ENCODE data around the gene EGFR. TPM values are rescaled to one million over a fixed set of nuclear protein-coding genes. Genes with fewer than 3 reads are reported as not detected.

Gene EGFR
- total RNA-seq, 1 donor from 2014 or later = 19.4 TPM

- H3K27me3 Mint-ChIP-seq (ENCODE audit: low read depth) = no peaks in the 10 kb centered on the region
- H3K27ac Mint-ChIP-seq = peak overlapping the region; percentile 48
- H3K9me3 Mint-ChIP-seq = peaks cover 6% of the 10 kb centered on the region
- no peak for DNase-seq (ENCODE audit: low spot score in 2 of 2, unreplicated experiment in 2 of 2)
- peaks cover 34% of the 10 kb centered on the region for H3K4me1 Mint-ChIP-seq
- no peaks in the 10 kb centered on the region for H3K36me3 Mint-ChIP-seq
- TF ChIP-seq CTCF (IDR thresholded peaks at IDR 0.05; ENCODE audit: unreplicated experiment) = no peak
- no peak overlapping the region for H3K4me3 Mint-ChIP-seq
These were observed 61.3 kb downstream of the EGFR start for GRCh38 chr7:55080000-55080623.

- DNase-seq (ENCODE audit: low spot score in 2 of 2, unreplicated experiment in 2 of 2) = no peak
- Mint-ChIP-seq H3K4me3 (no peak overlapping the region), H3K27me3 (ENCODE audit: low read depth) (no peaks in the 10 kb centered on the region), H3K9me3 (peaks cover 6% of the 10 kb centered on the region), H3K36me3 (no peaks in the 10 kb centered on the region), H3K27ac (no peak overlapping the region), H3K4me1 (peaks cover 44% of the 10 kb centered on the region)
- TF ChIP-seq CTCF (IDR thresholded peaks at IDR 0.05; ENCODE audit: unreplicated experiment) = no peak
These were observed 62.3 kb downstream of the EGFR start for GRCh38 chr7:55081068-55081467.

- no peak for TF ChIP-seq CTCF (IDR thresholded peaks at IDR 0.05; ENCODE audit: unreplicated experiment)
- no peaks in the 10 kb centered on the region for H3K27me3 Mint-ChIP-seq (ENCODE audit: low read depth)
- H3K4me3 Mint-ChIP-seq = no peak overlapping the region
- H3K27ac Mint-ChIP-seq = no peak overlapping the region
- DNase-seq (ENCODE audit: low spot score in 2 of 2, unreplicated experiment in 2 of 2) = no peak
- H3K4me1 Mint-ChIP-seq = peaks cover 49% of the 10 kb centered on the region
- H3K9me3 Mint-ChIP-seq = peaks cover 6% of the 10 kb centered on the region
- H3K36me3 Mint-ChIP-seq = no peaks in the 10 kb centered on the region
These were observed 62.8 kb downstream of the EGFR start for GRCh38 chr7:55081472-55082227.

- no peak overlapping the region for H3K4me3 Mint-ChIP-seq
- TF ChIP-seq CTCF (IDR thresholded peaks at IDR 0.05; ENCODE audit: unreplicated experiment) = no peak
- no peaks in the 10 kb centered on the region for H3K27me3 Mint-ChIP-seq (ENCODE audit: low read depth)
- no peak for DNase-seq (ENCODE audit: low spot score in 2 of 2, unreplicated experiment in 2 of 2)
- H3K9me3 Mint-ChIP-seq = peaks cover 6% of the 10 kb centered on the region
- no peaks in the 10 kb centered on the region for H3K36me3 Mint-ChIP-seq
- peaks cover 54% of the 10 kb centered on the region for H3K4me1 Mint-ChIP-seq
- H3K27ac Mint-ChIP-seq = no peak overlapping the region
These were observed 63.4 kb downstream of the EGFR start for GRCh38 chr7:55082228-55082603.

GRCh38 chr7:55083206-55083605, 64.4 kb downstream of the EGFR start:
- Mint-ChIP-seq H3K4me3 (no peak overlapping the region), H3K36me3 (no peaks in the 10 kb centered on the region), H3K9me3 (peaks cover 6% of the 10 kb centered on the region), H3K27me3 (ENCODE audit: low read depth) (no peaks in the 10 kb centered on the region), H3K4me1 (peaks cover 62% of the 10 kb centered on the region), H3K27ac (no peak overlapping the region)
- DNase-seq (ENCODE audit: low spot score in 2 of 2, unreplicated experiment in 2 of 2) = no peak
- no peak for TF ChIP-seq CTCF (IDR thresholded peaks at IDR 0.05; ENCODE audit: unreplicated experiment)

Measured in mesothelial cell of epicardium (in vitro differentiated cells).